ENCODE measurements around the gene TMPRSS4. TPM values are rescaled to one million over a fixed set of nuclear protein-coding genes. Genes with fewer than 3 reads are reported as not detected.
A peak's percentile ranks its signal among the peaks of the same experiment; 100 is the strongest.

TMPRSS4 gene
- total RNA-seq, 1 donor from 2014 or later: not detected

DNA sequence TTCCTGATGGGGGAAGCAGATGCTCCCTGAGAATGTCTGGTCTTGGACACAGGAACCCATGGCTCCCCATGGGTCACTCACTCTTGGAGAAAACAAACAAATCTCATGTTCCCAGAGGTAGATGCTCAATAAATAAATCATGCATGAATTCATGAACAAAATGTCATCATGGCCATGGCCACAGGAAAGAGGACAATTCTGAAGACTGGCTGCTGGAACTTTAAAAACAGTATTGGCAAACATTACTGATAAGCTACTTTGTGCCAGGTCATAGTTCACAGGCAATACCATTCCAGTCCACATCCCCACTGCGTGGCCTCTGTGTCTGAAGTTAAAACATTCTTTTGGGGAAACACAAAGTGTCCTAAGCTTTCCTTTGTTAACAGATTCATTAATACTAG is 19.1 kb downstream of the TMPRSS4 start:
- intact Hi-C loops (cut with DNase I): no loop called here
- no peak for ATAC-seq (ENCODE audit: poor library complexity)
- DNase-seq: no peak

DNA sequence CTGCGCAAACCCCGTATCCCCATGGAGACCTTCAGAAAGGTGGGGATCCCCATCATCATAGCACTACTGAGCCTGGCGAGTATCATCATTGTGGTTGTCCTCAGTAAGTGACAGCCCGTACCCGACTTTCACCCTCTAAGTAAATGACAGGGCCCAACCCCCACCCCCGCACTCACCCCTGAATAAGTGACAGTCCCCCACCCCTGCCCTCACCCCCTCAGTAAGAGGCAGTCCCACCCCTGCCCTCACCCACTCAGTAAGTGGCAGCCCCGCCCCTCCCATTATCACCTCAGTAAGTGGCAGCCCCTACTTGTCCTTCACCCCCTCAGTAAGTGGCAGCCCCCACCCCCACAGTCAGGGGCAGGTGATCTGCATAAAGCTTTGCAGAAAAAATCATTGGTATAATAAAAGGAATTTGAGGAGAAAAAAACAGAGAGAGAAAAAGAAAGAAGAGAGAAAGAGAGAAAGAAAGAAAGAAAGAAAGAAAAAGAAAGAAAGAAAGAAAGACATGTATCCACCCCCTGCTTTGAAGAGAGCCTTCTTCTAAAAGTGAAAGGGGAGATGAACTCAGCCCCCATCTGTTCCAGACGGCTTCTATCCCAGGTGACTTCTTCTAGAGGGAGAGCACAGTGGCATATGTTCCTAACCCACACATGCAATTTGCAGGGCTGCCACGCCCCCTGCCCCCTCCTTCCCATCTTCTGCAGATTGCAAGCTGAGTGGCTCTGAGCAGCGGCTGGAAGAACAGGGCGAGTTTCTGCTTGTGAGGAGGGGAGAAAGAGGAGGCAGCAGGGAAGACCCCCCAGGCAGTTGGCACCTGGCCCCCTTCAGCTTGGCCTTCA is 22.3 kb downstream of the TMPRSS4 start:
- ATAC-seq (ENCODE audit: poor library complexity) (peak; percentile 10), DNase-seq (no peak)
- intact Hi-C loops (cut with DNase I): no loop called here

- ATAC-seq (ENCODE audit: poor library complexity): peak; percentile 93
- no peak for DNase-seq
- intact Hi-C loops (cut with DNase I): no loop called here
Measured at GRCh38 chr11:118099838-118100556, 23.1 kb downstream of the TMPRSS4 start.

DNA sequence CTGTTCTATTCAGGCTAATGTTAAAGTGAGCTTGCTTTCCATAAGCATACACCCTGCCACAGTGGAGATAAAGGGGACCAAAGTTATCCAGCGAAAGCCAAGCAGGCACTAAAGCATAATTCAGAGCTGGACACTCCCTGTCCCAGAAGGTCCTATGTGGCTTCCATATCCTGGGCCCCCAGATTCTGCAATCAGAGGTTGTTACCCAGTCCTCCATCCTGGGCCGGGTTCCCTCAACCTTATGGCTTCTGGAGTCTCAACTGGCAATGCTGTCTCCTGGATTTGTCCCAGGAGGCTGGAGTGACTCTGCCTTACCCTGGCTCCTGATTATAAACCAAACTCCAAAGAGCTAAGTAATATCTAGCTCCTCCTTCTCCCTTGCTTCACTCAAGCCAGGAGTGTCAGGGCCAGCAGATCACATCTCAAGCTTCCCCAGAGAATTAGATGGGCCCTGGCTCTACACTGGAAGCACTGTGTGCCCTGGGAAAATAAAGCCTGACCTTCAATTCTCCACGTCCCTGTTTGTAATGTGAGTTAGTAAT is 23.9 kb downstream of the TMPRSS4 start:
- intact Hi-C loops (cut with DNase I): no loop called here
- no peak for DNase-seq
- peak; percentile 18 for ATAC-seq (ENCODE audit: poor library complexity)

DNA sequence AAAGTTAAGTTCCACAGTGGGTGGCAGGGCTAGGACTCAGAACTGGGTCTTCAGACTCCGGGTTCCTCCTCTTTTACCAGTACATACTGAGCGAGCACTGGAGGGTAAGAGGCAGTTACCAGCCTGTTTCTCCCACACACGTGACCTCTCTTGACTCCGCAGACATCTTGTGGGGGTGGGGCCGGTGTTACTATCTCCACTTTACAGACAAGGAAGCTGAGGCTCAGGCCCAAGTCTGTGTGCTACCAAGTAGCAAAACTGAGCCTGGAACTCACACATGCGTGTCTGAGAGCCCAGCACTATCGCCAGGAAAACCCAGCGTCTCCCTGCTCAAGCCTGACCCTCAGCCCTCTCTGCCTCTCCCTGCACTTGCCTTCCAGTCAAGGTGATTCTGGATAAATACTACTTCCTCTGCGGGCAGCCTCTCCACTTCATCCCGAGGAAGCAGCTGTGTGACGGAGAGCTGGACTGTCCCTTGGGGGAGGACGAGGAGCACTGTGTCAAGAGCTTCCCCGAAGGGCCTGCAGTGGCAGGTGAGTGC is 25.9 kb downstream of the TMPRSS4 start:
- DNase-seq (no peak), ATAC-seq (ENCODE audit: poor library complexity) (no peak)
- intact Hi-C loops (cut with DNase I): no loop called here

- DNase-seq: no peak
Measured at GRCh38 chr11:118104491-118104890, 27.6 kb downstream of the TMPRSS4 start.

DNA sequence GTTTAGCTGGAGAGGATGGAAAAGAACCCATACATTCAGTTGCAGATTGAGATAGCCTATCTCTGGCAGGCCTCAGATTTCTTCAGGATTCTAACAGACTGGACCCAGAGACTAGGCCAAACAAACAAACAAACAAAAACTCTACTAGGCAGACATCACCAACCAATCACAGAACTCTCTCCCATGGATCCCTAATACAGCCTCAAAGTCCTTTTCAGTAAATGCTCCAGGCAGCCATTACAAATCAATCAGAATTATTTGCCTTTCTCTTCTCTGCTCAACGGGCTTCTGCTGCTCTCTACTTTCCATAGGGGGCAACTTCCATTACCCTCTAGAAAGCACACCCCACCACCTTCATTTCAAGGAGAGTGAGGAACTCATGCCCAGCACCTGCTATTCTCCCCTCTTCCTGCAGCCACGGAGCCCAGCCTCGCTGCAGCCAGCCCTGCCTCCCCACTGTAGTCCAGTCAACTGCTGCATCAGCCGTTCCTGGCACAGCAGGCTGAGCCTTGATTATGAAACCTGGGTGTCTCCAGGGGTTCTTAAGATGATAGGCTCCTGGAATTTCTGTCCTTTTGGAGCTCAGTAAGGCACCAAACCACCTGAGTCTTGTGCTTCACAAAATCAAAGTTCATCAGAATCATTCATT is 28.9 kb downstream of the TMPRSS4 start:
- ATAC-seq (ENCODE audit: poor library complexity) (no peak), DNase-seq (no peak)
- intact Hi-C loops (cut with DNase I): no loop called here

More at GRCh38 chr11:118104491-118104890, 27.6 kb downstream of the TMPRSS4 start:
- no peak for ATAC-seq (ENCODE audit: poor library complexity)
- intact Hi-C loops (cut with DNase I): no loop called here

DNA sequence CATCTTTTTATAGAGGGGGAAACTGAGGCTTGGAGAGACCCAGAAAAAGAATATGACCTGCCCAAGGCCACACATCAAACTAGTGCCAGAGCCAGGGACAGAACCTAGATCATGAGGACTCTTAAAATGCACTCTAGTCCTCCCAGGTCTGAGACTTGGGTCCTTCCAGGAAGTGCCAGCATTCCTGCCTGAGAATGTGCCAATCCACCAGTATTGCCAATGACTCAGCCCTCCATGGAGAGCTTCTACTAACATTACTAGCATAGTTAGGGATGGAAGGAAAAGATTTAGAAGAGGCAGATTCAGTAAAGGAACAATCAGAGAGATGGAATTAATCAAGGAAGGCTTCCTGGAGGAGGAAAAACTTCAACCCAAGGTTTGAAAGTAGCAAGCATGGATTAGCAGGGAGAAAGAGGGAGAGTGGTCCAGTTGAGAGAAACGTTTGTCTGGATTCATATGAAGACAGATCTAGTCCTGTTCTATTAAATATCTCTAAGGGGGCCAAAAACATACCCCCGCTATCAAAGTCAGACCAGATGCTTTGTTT is 30.0 kb downstream of the TMPRSS4 start:
- DNase-seq: no peak
- intact Hi-C loops (cut with DNase I): no loop called here

DNA sequence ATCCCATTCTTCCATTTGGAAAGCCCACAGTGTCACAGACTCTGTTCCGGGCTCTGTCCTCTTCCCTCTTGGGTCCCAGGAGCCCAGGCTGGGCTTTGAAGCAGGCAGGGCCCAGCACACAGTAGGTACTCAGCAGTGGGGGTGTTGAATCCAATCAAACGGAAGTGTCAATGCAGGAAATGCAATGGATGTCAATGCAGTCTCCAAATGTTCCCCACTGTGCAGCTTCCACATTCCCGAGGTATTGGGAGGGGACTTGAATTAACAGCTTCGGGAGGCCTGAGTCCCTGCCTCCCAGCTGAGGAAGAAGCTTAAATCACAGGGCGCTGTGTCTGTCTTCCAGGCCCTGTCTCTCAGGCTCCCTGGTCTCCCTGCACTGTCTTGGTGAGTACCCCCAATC is 31.6 kb downstream of the TMPRSS4 start:
- ATAC-seq (ENCODE audit: poor library complexity) (no peak), DNase-seq (no peak)
- intact Hi-C loops (cut with DNase I): no loop called here

More for the DNA sequence above, 30.0 kb downstream of the TMPRSS4 start:
- ATAC-seq (ENCODE audit: poor library complexity): no peak

DNA sequence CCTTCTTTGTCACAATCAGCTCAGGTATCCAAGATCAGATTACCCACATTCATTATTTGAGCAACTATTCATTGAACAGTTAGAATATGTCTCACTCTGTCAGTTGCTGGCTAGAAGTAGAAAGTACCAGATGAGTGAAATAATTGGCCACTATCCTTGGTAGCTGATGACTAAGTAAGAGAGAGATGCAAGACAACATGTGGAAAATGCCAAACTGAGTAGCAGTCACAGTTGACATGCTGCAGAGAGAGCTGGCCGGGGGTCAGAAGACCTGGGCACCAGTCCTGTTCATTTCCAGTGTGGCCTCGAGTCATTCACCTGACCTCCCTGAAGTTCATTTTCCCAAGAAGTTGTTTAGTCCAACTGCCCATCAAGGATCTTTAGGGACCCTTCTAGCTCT is 32.4 kb downstream of the TMPRSS4 start:
- DNase-seq: peak; percentile 57
- intact Hi-C loops (cut with DNase I): no loop called here

GRCh38 chr11:118111019-118111743 is 34.3 kb downstream of the TMPRSS4 start:
- ATAC-seq (ENCODE audit: poor library complexity) (no peak), DNase-seq (no peak)
- intact Hi-C loops (cut with DNase I): no loop called here

More for the DNA sequence above, 32.4 kb downstream of the TMPRSS4 start:
- peak; percentile 81 for ATAC-seq (ENCODE audit: poor library complexity)

DNA sequence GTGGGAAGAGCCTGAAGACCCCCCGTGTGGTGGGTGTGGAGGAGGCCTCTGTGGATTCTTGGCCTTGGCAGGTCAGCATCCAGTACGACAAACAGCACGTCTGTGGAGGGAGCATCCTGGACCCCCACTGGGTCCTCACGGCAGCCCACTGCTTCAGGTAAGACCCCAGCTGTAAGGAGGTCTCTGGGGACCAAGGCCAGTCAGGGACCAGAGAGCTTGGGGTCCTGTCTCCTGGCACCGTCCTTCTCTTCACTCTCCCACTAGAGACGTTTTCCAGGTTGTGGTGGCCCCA is 34.8 kb downstream of the TMPRSS4 start:
- intact Hi-C loops (cut with DNase I): no loop called here
- no peak for ATAC-seq (ENCODE audit: poor library complexity)
- no peak for DNase-seq

- no peak for ATAC-seq (ENCODE audit: poor library complexity)
Measured at GRCh38 chr11:118112711-118113430, 36.0 kb downstream of the TMPRSS4 start.

GRCh38 chr11:118114266-118114665 is 37.4 kb downstream of the TMPRSS4 start:
- intact Hi-C loops (cut with DNase I): no loop called here
- ATAC-seq (ENCODE audit: poor library complexity) (no peak), DNase-seq (no peak)

More at GRCh38 chr11:118112711-118113430, 36.0 kb downstream of the TMPRSS4 start:
- DNase-seq: no peak
- intact Hi-C loops (cut with DNase I): no loop called here

DNA sequence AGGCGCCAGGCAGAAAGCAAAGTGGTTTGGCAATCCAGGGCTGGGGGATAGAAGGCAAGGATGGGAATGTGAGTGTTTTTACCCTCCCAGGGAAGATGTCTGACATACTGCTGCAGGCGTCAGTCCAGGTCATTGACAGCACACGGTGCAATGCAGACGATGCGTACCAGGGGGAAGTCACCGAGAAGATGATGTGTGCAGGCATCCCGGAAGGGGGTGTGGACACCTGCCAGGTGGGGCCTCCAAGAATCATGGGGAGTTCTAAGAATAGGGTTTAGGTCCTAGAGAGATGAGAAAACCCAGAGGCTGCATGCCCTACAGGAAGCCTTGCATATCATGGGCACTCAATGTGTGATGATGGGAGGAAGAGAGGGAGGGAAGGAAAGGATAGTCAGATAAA is 38.2 kb downstream of the TMPRSS4 start:
- no peak for ATAC-seq (ENCODE audit: poor library complexity)
- intact Hi-C loops (cut with DNase I): no loop called here

DNA sequence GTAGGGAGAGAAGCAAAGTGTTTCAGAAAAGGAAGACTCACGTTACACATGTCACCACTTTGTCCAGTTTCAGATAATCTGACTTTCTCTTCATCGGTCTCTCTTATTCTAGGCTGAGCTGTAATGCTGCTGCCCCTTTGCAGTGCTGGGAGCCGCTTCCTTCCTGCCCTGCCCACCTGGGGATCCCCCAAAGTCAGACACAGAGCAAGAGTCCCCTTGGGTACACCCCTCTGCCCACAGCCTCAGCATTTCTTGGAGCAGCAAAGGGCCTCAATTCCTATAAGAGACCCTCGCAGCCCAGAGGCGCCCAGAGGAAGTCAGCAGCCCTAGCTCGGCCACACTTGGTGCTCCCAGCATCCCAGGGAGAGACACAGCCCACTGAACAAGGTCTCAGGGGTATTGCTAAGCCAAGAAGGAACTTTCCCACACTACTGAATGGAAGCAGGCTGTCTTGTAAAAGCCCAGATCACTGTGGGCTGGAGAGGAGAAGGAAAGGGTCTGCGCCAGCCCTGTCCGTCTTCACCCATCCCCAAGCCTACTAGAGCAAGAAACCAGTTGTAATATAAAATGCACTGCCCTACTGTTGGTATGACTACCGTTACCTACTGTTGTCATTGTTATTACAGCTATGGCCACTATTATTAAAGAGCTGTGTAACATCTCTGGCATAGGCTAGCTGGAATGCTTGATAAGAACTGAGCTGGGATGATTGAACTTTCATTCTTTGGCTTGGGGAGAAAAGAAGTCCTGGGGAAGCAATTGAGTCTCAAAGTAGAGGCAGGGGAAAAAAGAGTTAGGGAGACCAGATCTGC is 41.1 kb downstream of the TMPRSS4 start:
- intact Hi-C loops (cut with DNase I): no loop called here
- DNase-seq (no peak), ATAC-seq (ENCODE audit: poor library complexity) (peak; percentile 84)

More for the DNA sequence above, 38.2 kb downstream of the TMPRSS4 start:
- no peak for DNase-seq

- ATAC-seq (ENCODE audit: poor library complexity) (no peak), DNase-seq (no peak)
- intact Hi-C loops (cut with DNase I): no loop called here
Measured at GRCh38 chr11:118120793-118121192, 43.9 kb downstream of the TMPRSS4 start.

All from Right ventricle myocardium superior (tissue), 1 donor.